ENCODE measurements around the gene COBLL1.

COBLL1 gene

GRCh38 chr2:164706522-164706921 lies 135.1 kb downstream of the COBLL1 start:
- TF ChIP-seq, protein P1, sequence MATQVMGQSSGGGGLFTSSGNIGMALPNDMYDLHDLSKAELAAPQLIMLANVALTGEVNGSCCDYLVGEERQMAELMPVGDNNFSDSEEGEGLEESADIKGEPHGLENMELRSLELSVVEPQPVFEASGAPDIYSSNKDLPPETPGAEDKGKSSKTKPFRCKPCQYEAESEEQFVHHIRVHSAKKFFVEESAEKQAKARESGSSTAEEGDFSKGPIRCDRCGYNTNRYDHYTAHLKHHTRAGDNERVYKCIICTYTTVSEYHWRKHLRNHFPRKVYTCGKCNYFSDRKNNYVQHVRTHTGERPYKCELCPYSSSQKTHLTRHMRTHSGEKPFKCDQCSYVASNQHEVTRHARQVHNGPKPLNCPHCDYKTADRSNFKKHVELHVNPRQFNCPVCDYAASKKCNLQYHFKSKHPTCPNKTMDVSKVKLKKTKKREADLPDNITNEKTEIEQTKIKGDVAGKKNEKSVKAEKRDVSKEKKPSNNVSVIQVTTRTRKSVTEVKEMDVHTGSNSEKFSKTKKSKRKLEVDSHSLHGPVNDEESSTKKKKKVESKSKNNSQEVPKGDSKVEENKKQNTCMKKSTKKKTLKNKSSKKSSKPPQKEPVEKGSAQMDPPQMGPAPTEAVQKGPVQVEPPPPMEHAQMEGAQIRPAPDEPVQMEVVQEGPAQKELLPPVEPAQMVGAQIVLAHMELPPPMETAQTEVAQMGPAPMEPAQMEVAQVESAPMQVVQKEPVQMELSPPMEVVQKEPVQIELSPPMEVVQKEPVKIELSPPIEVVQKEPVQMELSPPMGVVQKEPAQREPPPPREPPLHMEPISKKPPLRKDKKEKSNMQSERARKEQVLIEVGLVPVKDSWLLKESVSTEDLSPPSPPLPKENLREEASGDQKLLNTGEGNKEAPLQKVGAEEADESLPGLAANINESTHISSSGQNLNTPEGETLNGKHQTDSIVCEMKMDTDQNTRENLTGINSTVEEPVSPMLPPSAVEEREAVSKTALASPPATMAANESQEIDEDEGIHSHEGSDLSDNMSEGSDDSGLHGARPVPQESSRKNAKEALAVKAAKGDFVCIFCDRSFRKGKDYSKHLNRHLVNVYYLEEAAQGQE (IDR thresholded peaks at IDR 0.05; ENCODE audit: insufficient read depth in 1 of 2, low read depth in 2 of 2, low read length in 2 of 2) = no peak
- TF ChIP-seq SIN3A (IDR thresholded peaks at IDR 0.05; ENCODE audit: borderline replicate concordance, insufficient read depth, low read length) (no peak), POLR2AphosphoS5 (IDR thresholded peaks at IDR 0.05; ENCODE audit: low read depth, low read length) (no peak), TAF1 (IDR thresholded peaks at IDR 0.05; ENCODE audit: borderline replicate concordance, insufficient read depth, low read length) (no peak), FOXP2 (optimal IDR thresholded peaks at IDR 0.05; ENCODE audit: borderline replicate concordance, extremely low read depth, extremely low read length, insufficient read depth) (no peak)

DNA sequence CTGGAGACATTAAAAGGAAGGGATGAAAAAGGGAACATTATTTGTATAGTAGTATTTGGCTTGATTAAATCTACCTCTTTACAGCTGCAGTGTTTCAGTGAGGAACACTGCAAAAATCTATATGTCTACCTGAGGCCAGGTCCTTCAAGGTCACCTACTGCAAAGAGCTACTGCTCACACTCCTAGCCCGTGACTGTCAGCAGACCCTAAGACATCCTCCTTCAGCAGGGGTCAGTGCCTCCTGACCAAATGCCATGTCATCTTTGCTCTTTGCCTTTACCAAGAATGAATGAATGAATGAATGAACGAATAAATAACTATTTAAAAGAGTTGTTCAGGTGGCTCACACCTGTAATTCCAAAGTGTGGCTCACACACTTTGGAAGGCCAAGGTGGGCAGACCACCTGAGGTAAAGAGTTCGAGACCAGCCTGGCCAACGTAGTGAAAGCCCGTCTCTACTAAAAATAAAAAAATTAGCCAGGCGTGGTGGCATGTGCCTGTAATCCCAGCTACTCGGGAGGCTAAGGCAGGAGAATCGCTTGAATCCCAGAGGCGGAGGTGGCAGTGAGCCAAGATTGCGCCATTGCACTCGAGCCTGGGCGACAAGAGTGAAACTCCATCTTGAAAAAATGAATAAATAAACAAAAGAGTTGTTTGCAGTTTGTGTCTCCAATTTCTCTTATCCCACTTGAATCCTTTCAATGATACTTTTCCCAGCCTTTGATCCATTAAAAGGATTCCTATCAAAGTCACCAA lies 136.0 kb downstream of the COBLL1 start:
- TF ChIP-seq SIN3A (IDR thresholded peaks at IDR 0.05; ENCODE audit: borderline replicate concordance, insufficient read depth, low read length) (no peak), FOXP2 (optimal IDR thresholded peaks at IDR 0.05; ENCODE audit: borderline replicate concordance, extremely low read depth, extremely low read length, insufficient read depth) (no peak), POLR2AphosphoS5 (IDR thresholded peaks at IDR 0.05; ENCODE audit: low read depth, low read length) (no peak), TAF1 (IDR thresholded peaks at IDR 0.05; ENCODE audit: borderline replicate concordance, insufficient read depth, low read length) (no peak)
- TF ChIP-seq, protein P1 (IDR thresholded peaks at IDR 0.05; ENCODE audit: insufficient read depth in 1 of 2, low read depth in 2 of 2, low read length in 2 of 2) = no peak

GRCh38 chr2:164703915-164704706 lies 137.5 kb downstream of the COBLL1 start:
- TF ChIP-seq, protein P1 (IDR thresholded peaks at IDR 0.05; ENCODE audit: insufficient read depth in 1 of 2, low read depth in 2 of 2, low read length in 2 of 2) = 0 out of 4 replicates have a peak, but pooled peaks of 1 of the 2 experiments have one; percentile 31
- no peak for TF ChIP-seq POLR2AphosphoS5 (IDR thresholded peaks at IDR 0.05; ENCODE audit: low read depth, low read length)

DNA sequence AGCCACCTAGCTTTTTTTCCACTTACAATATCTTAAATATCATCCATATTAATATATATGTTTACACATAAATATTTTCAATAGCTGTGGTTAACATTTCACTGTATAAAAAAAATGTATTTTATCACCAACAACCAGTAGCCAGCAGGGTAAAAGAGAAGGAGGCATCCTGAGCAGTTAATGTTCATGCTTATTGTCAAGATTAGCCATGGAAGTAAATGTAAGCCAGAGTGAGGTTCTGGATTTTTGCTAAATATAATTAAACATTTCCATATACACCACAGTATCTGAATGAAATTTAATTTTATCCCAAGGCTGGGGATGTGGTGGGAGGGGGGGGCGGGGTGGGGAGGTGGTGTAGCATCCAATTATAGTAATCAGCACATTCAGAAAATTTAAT lies 140.1 kb downstream of the COBLL1 start:
- TF ChIP-seq, protein P1 (IDR thresholded peaks at IDR 0.05; ENCODE audit: insufficient read depth in 1 of 2, low read depth in 2 of 2, low read length in 2 of 2) = no peak
- TF ChIP-seq TAF1 (IDR thresholded peaks at IDR 0.05; ENCODE audit: borderline replicate concordance, insufficient read depth, low read length) = no peak
- no peak for TF ChIP-seq SIN3A (IDR thresholded peaks at IDR 0.05; ENCODE audit: borderline replicate concordance, insufficient read depth, low read length)
- TF ChIP-seq FOXP2 (optimal IDR thresholded peaks at IDR 0.05; ENCODE audit: borderline replicate concordance, extremely low read depth, extremely low read length, insufficient read depth) = no peak
- no peak for TF ChIP-seq POLR2AphosphoS5 (IDR thresholded peaks at IDR 0.05; ENCODE audit: low read depth, low read length)
